GM12878 (cell line): ENCODE results near the gene GXYLT1.

Experiments
- CTCF ChIP-seq, 3 experiments: IDR thresholded peaks in 2 of 3; conservative IDR thresholded peaks in 1 of 3; 2 replicates each; pipeline ENCODE4 v1.5.1; 2011; ENCODE audit warnings: low read depth in 3 of 3, low read length in 3 of 3, mild to moderate bottlenecking in 3 of 3, control low read depth in 2 of 3, moderate library complexity in 2 of 3, inconsistent platforms in 1 of 3, mixed read lengths in 1 of 3; ENCODE audit not compliant: control insufficient read depth in 2 of 3, insufficient read depth in 1 of 3; ENCODE audit errors: extremely low read depth in 1 of 3
- E2F4 ChIP-seq: IDR thresholded peaks from 2 replicates; pipeline ENCODE4 v1.6.1; 2012; ENCODE audit warnings: low read depth, low read length, improper control_type of control experiment
- POLR2A ChIP-seq: IDR thresholded peaks from 2 replicates; pipeline ENCODE4 v1.6.1; 2011; ENCODE audit warnings: low read depth, mild to moderate bottlenecking, low read length
- TCF12 ChIP-seq: IDR thresholded peaks from 2 replicates; pipeline ENCODE4 v1.6.1; 2011; ENCODE audit warnings: low read depth, mild to moderate bottlenecking, low read length
- YBX1 ChIP-seq: fragments of 450-650 bp; IDR thresholded peaks from 2 replicates; pipeline ENCODE4 v1.6.1; 2016; ENCODE audit warnings: antibody characterized with exemption
- ZBTB40 ChIP-seq: fragments of 450-650 bp; IDR thresholded peaks from 2 replicates; pipeline ENCODE4 v1.6.1; 2016; ENCODE audit warnings: mild to moderate bottlenecking, moderate library complexity, borderline replicate concordance
- ZNF687 ChIP-seq: fragments of 450-650 bp; IDR thresholded peaks from 2 replicates; pipeline ENCODE4 v1.6.1; 2017; ENCODE audit warnings: mild to moderate bottlenecking, moderate library complexity

GRCh38 chr12:42192686-42193085 is 48.0 kb upstream of the GXYLT1 start:
- no peak for TF ChIP-seq YBX1
- no peak for TF ChIP-seq CTCF (IDR thresholded peaks at IDR 0.05 in 2 of 3, conservative IDR thresholded peaks at IDR 0.05 in 1 of 3; ENCODE audit: control insufficient read depth in 2 of 3, extremely low read depth in 1 of 3, insufficient read depth in 1 of 3, low read depth in 3 of 3, low read length in 3 of 3)
- TF ChIP-seq E2F4, result no peak
- no peak for TF ChIP-seq ZBTB40
- TF ChIP-seq POLR2A, result no peak
- TF ChIP-seq TCF12, result no peak
- no peak for TF ChIP-seq ZNF687
